Measurements from ENCODE around the gene RUBCN.
"Not testable (repeated sequence)": the region's sequence is repeated elsewhere in the genome, so short reads cannot be mapped to it uniquely, and the experiment has no call there.

The RUBCN gene

DNA sequence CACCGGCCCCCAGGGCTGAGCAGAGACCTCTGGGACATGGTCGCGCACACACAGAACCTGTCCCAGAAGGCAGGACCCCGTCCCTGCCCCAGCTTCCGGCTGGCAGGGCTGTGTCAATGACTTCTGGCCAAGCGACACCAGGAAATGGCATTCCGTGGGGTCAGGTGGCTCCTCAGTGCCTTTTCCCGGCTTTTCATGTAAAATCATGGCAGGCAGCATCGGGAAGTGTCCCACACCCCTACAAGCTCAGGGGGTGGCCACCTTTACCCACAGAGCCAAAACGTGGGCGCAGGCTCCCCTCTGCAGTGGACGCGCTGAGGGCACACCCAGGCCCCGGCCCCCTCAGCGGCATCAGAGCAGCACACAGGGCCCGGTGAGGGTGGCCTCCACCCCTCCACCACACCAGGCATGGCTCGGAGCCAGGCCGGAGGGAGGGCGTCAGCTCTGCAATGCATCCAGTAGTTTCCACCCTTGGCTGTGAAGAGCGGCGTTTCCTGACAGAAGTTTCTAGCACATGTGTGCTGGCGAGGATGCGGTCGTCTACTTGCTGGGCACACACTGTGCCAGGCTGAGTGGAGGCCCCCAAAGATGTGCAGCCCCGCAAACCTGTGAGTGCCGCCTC, 70.4 kb downstream of the RUBCN start:
- H3K36me3 ChIP-seq (replicated peaks); in situ Hi-C loops (cut with MboI; ENCODE audit: low sequenced_read_pairs); H3K4me1 ChIP-seq; H3K4me3 ChIP-seq; DNase-seq (ENCODE audit: low spot score in 2 of 2); H3K9me3 ChIP-seq; H3K27me3 ChIP-seq (ENCODE audit: low read depth): not testable (repeated sequence)

DNA sequence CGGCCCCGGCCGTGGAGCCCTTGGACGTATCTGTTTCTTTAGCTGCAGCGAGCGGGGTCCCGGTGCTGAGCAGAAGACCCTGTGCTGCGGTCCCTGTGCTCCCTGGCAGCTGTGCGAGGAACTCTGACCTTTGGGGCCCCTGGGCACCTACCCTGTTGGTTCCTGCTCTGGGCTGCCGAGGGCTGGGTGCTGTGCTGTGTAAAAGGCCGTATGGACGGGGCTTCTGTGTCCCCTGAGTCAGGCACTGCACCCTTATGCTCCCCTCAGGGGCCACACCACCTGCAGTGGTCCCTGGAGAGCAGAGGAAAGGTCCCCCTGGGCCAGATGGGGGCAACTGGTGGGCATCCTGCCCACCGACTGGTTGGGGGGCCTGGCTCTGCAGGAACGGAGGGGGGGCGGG, 71.2 kb downstream of the RUBCN start:
- in situ Hi-C loops (cut with MboI; ENCODE audit: low sequenced_read_pairs); H3K4me3 ChIP-seq; H3K36me3 ChIP-seq (replicated peaks); H3K9me3 ChIP-seq; H3K27me3 ChIP-seq (ENCODE audit: low read depth); H3K4me1 ChIP-seq; DNase-seq (ENCODE audit: low spot score in 2 of 2): not testable (repeated sequence)

DNA sequence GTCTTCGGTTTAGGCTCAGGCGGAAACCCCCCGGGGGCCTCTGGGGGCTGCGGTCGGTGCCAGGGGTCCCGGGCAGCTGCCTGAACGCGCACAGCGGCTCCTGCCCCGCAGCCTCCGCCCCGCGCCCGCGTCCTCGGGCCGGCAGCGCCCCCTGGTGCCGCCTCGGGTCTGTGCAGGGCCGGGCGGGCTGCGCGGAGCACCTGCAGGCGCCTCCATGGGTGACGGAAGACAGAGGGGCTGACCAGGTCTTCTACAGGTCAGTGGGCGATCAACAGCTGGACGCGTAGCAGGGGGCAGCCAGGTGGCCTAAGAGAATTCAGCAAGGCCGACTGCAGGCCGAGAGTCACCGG, 71.6 kb downstream of the RUBCN start:
- H3K4me1 ChIP-seq; H3K4me3 ChIP-seq; DNase-seq (ENCODE audit: low spot score in 2 of 2); H3K36me3 ChIP-seq (replicated peaks); in situ Hi-C loops (cut with MboI; ENCODE audit: low sequenced_read_pairs); H3K9me3 ChIP-seq; H3K27me3 ChIP-seq (ENCODE audit: low read depth): not testable (repeated sequence)

DNA sequence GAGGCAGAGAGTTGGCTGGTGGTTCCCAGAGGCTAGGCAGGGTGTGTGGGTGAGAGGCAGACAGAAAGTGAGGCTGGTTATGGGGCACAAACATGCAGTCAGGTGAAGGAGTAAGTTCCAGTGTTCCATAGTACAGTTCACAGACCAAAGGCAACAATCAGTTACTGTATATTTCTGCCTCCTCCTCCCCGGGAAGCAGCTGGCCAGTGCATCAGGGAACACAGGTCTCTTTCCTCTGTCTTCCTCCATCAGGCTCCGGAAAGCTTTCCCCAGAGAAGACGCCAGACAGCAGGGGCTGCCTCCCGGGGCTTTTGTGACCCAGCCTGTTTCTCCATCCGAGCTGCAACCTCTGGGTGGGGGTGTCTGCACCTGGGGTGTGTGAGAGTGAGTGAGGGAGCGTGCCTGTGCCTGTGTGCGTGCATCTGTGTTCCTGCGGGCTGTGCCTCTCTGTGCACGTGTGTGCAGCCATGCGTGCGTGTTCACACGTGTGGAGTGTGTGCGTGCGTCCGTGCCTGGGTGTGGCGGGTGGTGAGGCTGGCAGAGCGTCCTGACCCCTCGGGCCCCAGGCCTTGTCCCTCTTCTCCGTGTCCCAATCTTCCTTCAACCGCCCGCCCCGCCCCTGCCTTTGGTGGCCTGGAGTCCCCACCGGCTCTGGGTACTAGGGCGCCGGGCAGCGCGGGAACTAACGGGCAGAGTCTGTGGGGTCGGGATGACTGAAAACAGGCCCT, 72.1 kb downstream of the RUBCN start:
- H3K9me3 ChIP-seq; in situ Hi-C loops (cut with MboI; ENCODE audit: low sequenced_read_pairs); DNase-seq (ENCODE audit: low spot score in 2 of 2); H3K4me3 ChIP-seq; H3K36me3 ChIP-seq (replicated peaks); H3K27me3 ChIP-seq (ENCODE audit: low read depth); H3K4me1 ChIP-seq: not testable (repeated sequence)

DNA sequence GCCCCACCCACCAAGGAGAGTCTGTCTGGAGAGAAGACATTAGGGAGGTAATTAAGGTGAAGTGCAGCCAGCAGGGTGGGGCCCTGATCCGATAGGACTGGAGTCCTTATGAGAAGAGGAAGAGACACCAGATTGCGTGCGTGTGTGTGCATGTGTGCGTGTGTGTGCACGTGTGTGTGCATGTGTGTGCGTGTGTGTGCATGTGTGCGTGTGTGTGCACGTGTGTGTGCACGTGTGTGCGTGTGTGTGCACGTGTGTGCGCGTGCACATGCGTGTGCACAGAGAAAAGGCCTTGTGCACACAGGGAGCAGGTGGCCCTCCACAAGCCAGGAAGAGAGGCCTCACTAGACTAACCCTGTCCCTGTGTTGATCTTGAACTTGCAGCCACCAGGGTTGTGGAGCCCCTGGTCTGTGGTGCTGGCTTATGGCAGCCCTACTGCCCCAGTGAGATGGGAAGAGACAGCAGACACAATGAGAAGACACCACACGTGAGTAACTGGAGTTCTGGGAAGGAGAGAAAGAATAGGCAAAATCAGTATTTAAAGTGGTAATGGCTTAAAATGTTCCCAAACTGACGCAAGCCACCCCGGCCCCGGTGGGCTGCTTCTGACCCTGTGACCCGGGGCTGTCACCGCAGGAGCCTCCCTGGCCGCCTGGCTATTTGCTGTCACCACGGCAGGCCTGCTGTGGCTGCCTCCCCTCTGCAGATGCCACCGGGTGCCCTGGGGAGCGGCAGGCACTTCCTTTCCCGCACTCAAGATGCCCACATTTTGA, 73.2 kb downstream of the RUBCN start:
- H3K4me1 ChIP-seq; H3K4me3 ChIP-seq; H3K36me3 ChIP-seq (replicated peaks); H3K9me3 ChIP-seq; H3K27me3 ChIP-seq (ENCODE audit: low read depth); in situ Hi-C loops (cut with MboI; ENCODE audit: low sequenced_read_pairs); DNase-seq (ENCODE audit: low spot score in 2 of 2): not testable (repeated sequence)

DNA sequence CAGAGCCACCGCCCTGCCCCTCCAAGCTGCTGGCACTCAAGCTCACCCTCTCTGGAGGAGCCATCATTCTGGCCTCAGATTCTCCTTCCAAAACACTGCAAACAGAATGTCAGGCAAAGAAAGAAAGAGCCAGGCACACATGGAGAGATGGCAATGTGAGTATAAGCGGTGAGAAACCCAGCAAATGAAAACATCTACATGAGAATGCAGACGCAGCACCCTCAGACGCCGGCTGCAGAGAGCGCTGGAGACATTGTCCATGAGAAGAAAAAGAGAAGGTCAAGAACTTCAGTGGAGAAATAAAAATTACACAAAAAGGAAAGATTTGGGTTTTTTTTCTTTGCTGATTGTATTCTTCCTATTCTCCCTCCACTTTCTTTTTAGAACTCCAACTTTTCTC, 74.4 kb downstream of the RUBCN start:
- in situ Hi-C loops (cut with MboI; ENCODE audit: low sequenced_read_pairs); H3K9me3 ChIP-seq; H3K27me3 ChIP-seq (ENCODE audit: low read depth); DNase-seq (ENCODE audit: low spot score in 2 of 2); H3K36me3 ChIP-seq (replicated peaks); H3K4me1 ChIP-seq; H3K4me3 ChIP-seq: not testable (repeated sequence)

DNA sequence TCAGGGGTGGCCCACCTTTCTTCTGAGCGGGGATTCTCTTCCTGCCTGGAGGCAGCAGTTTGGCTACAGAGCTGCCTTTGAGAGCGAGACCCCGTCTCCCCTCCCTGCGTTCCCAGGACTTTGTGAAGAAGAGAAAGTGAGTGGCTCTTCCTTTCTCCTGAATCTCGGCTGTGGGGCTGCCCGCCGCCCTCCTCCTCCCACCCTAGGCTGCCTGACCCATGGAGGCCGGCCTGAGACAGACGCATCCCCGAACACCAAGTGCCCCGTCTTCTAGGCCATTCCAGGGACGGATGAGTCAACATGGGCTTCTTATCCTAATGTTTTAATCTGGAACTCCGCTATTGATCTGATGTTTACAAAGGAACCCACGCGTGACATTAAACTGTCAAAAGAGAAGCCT, 74.8 kb downstream of the RUBCN start:
- H3K9me3 ChIP-seq; DNase-seq (ENCODE audit: low spot score in 2 of 2); H3K4me1 ChIP-seq; in situ Hi-C loops (cut with MboI; ENCODE audit: low sequenced_read_pairs); H3K27me3 ChIP-seq (ENCODE audit: low read depth); H3K36me3 ChIP-seq (replicated peaks); H3K4me3 ChIP-seq: not testable (repeated sequence)

DNA sequence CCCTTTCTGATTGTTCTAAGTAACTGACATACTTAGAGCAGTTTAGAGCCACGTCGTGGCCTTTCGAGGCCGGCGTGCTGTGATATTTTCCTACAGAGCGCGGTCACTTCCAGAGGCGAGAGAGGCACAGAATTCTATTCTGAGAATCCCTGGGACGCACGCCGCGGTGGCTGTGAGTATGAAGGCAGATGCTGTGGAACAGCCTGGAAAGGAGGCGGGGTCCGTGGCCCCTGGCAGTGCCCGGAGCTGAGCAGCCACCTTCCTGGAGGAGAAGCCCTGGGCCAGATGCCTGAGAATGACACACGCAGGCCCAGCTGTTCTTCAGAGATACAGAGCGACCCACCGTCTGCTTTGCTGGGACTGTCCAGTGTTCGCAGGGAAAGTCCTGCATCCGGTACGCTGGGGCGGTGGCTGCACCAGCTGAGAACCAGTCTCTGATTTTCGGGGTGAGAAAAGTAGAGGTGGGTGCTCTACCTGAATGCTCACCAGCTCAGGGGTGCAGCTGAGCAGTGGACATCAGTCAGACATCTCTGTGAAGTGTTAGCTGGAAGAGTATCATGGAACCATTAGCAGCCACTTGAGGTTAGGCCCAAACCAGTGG, 75.4 kb downstream of the RUBCN start:
- H3K27me3 ChIP-seq (ENCODE audit: low read depth); DNase-seq (ENCODE audit: low spot score in 2 of 2); in situ Hi-C loops (cut with MboI; ENCODE audit: low sequenced_read_pairs); H3K4me1 ChIP-seq; H3K9me3 ChIP-seq; H3K36me3 ChIP-seq (replicated peaks); H3K4me3 ChIP-seq: not testable (repeated sequence)

DNA sequence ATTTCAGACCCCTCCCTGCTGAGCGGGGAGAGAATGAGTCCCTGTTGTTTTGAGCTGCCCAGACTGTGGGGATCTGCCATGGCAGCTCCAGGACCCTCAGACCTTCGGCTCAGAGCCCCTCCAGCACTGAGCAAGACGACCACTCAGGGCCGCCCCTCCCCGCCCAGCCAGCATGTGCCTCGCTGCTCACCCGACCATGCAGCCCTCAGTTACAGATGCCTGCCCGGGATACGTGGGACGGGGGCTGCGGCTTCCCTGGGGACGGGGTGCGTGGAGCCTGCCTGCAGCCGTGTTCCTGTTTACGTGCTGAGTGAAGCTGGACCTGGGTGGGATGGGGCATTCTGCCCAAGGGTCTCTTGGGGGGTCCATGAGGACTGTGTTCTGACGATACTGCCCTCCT, 77.0 kb downstream of the RUBCN start:
- H3K4me1 ChIP-seq; DNase-seq (ENCODE audit: low spot score in 2 of 2); H3K4me3 ChIP-seq; H3K36me3 ChIP-seq (replicated peaks); H3K9me3 ChIP-seq; in situ Hi-C loops (cut with MboI; ENCODE audit: low sequenced_read_pairs); H3K27me3 ChIP-seq (ENCODE audit: low read depth): not testable (repeated sequence)

DNA sequence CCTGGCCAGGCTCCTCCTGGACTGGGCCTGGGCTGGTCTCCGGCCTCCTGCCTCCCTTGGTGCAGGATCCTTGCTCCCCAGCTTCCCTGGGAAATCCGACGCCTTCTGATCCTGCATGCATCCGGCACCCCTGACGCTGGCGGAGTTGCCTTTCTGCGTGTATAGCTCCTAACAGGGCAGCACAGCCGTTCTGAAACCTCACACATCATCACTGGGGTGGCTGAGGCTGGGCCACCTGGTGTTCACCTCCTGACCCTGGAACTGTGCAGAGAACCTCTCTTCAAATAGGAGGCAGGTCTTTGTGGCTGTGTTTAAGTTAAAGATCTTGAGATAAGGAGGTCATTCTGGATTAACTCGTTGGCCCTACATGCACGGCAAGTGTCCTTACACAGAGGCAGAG, 77.6 kb downstream of the RUBCN start:
- H3K36me3 ChIP-seq (replicated peaks); DNase-seq (ENCODE audit: low spot score in 2 of 2); H3K4me3 ChIP-seq; H3K4me1 ChIP-seq; H3K9me3 ChIP-seq; in situ Hi-C loops (cut with MboI; ENCODE audit: low sequenced_read_pairs); H3K27me3 ChIP-seq (ENCODE audit: low read depth): not testable (repeated sequence)

DNA sequence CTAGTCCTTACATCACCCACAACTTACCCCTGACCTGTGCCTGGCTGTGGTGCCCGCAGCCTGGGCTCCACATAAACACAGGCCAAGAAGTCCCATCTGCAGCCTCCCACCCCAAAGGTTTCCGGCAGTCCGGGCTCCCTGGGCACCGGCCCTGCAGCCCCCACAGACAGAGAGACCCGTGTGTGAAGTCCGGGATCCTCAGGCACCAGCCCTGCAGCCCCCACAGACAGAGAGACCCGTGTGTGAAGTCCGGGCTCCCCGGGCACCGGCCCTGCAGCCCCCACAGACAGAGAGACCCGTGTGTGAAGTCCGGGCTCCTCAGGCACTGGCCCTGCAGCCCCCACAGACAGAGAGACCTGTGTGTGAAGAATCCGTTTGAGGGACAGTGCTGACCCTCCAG, 78.0 kb downstream of the RUBCN start:
- H3K4me1 ChIP-seq; DNase-seq (ENCODE audit: low spot score in 2 of 2); H3K27me3 ChIP-seq (ENCODE audit: low read depth); H3K4me3 ChIP-seq; H3K9me3 ChIP-seq; H3K36me3 ChIP-seq (replicated peaks); in situ Hi-C loops (cut with MboI; ENCODE audit: low sequenced_read_pairs): not testable (repeated sequence)

DNA sequence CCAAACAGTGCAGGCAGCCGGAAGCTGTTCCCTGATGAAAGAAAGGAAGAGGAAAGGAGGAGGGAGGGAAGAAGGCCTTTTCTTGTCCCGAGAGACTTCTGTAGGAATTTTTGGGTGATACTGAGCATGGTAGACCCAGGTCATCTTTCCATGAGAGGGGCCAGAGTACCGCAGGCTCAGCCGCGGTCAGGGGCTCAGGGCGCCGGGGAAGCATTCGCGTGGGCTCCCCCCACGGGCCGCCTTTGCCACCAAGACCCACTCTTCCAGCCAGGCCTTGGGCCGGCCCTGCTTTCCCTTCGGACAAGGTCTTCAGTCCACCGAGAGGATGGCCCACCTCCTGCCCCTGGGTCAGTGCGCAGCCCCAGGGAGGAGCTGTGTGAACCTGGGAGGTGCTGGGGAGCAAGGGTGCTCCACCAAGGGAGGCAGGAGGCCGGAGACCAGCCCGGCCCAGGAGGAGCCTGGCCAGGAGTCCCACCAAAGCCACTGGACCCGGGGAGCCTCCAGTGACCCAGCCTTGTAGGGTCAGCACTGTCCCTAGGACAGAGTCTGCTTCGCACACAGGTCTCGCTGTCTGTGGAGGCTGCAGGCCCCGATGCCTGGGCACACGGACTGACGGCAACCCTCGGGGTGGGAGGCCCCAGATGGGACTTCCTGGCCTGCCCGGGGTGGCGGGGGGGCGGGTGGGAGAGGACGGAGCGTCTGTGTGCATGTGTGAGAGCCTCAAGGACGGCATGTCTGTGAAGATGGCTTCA, 79.0 kb downstream of the RUBCN start:
- H3K9me3 ChIP-seq; H3K4me1 ChIP-seq; H3K36me3 ChIP-seq (replicated peaks); H3K4me3 ChIP-seq; in situ Hi-C loops (cut with MboI; ENCODE audit: low sequenced_read_pairs); DNase-seq (ENCODE audit: low spot score in 2 of 2); H3K27me3 ChIP-seq (ENCODE audit: low read depth): not testable (repeated sequence)

DNA sequence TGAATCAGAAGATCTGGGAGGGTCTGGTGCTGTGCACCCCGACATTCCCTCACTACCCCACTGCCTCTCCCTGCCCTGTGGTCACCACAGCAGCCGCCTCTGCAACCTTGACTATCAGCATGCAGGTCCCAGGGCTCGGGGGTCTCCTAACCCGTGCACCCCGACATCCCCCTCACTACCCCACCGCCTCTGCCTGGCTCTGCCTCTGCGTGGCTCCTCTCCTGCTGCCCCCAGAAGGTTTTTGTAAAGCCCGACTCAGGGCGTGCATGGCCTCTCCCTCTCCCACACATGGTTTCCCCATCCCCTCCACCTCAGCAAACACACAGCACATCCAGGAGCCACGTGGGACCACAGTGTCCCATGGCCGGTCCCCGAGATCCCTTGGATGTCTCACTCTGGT, 79.7 kb downstream of the RUBCN start:
- in situ Hi-C loops (cut with MboI; ENCODE audit: low sequenced_read_pairs); H3K9me3 ChIP-seq; H3K4me3 ChIP-seq; H3K36me3 ChIP-seq (replicated peaks); DNase-seq (ENCODE audit: low spot score in 2 of 2); H3K27me3 ChIP-seq (ENCODE audit: low read depth); H3K4me1 ChIP-seq: not testable (repeated sequence)

DNA sequence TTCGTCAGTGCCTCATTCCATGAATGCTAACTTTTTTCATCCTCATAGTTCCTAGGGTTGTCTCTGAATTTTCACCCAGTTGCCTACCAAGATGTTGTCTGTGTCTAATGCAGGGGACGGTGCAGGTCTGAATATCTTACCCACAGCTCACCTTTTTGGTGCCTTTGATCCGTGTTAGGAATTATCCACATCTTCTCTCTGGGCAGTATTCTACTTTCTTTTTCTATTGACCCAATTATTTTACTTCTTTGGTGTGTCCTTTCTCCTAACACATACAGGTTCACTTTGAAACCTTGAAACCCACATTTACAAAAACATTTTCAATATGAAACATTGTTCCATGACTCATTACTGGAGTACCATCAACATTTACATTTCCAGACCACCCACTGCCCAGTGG, 80.6 kb downstream of the RUBCN start:
- H3K36me3 ChIP-seq (replicated peaks); H3K9me3 ChIP-seq; H3K4me1 ChIP-seq; DNase-seq (ENCODE audit: low spot score in 2 of 2); H3K27me3 ChIP-seq (ENCODE audit: low read depth); in situ Hi-C loops (cut with MboI; ENCODE audit: low sequenced_read_pairs); H3K4me3 ChIP-seq: not testable (repeated sequence)
